Astrocyte (in vitro differentiated cells and primary cell): ENCODE data around the gene CD44. TPM values are rescaled to one million over a fixed set of nuclear protein-coding genes. Genes with fewer than 3 reads are reported as not detected.

ENCODE experiments used
- DNase-seq: peaks from one replicate; pipeline ENCODE4 v3.0.0-alpha.2; 2010; ENCODE audit warnings: low read depth
- FAIRE-seq: peaks from 2 replicates; lab custom pipeline; 2011; peaks lifted over from hg19 to GRCh38; lab: Jason Lieb, UNC
- H2AFZ ChIP-seq: 2 replicates; pipeline ENCODE4 v1.6.0; 2012; ENCODE audit warnings: low read depth, low read length, inconsistent platforms
- H3K27ac ChIP-seq: 2 replicates; pipeline ENCODE4 v1.5.1; 2011; ENCODE audit warnings: low read depth, low read length, inconsistent platforms
- H3K27me3 ChIP-seq: 2 replicates; pipeline ENCODE4 v1.6.0; 2011; ENCODE audit warnings: low read length, inconsistent platforms; ENCODE audit not compliant: insufficient read depth
- H3K36me3 ChIP-seq: 2 replicates; pipeline ENCODE4 v1.5.1; 2011; ENCODE audit warnings: low read length, inconsistent platforms; ENCODE audit not compliant: insufficient read depth
- H3K4me1 ChIP-seq: 2 replicates; pipeline ENCODE4 v1.5.1; 2011; ENCODE audit warnings: low read length, inconsistent platforms; ENCODE audit not compliant: insufficient read depth
- H3K4me2 ChIP-seq: 2 replicates; pipeline ENCODE4 v1.6.0; 2012; ENCODE audit warnings: low read length, inconsistent platforms
- H3K4me3 ChIP-seq: 2 replicates; pipeline ENCODE4 v1.5.1; 2011; ENCODE audit warnings: low read depth, mild to moderate bottlenecking, low read length, inconsistent platforms; ENCODE audit not compliant: insufficient read depth
- H3K79me2 ChIP-seq: 2 replicates; pipeline ENCODE4 v1.6.0; 2012; ENCODE audit warnings: mild to moderate bottlenecking, low read length, inconsistent platforms; ENCODE audit not compliant: insufficient read depth
- H3K9ac ChIP-seq: 2 replicates; pipeline ENCODE4 v1.6.0; 2012; ENCODE audit warnings: mild to moderate bottlenecking, low read length, inconsistent platforms
- H3K9me3 ChIP-seq: 2 replicates; pipeline ENCODE4 v1.5.1; 2012; ENCODE audit warnings: low read depth, mild to moderate bottlenecking, low read length, inconsistent platforms; ENCODE audit not compliant: insufficient read depth
- H4K20me1 ChIP-seq: 2 replicates; pipeline ENCODE4 v1.6.0; 2012; ENCODE audit warnings: low read length, inconsistent platforms; ENCODE audit not compliant: insufficient read depth
- H3K27ac Mint-ChIP-seq: one replicate; pipeline ENCODE4 v1.8.0; 2021; ENCODE audit warnings: mild to moderate bottlenecking, mixed read lengths; ENCODE audit not compliant: unreplicated experiment
- H3K27me3 Mint-ChIP-seq: one replicate; pipeline ENCODE4 v1.8.0; 2021; ENCODE audit warnings: low read depth, mixed read lengths; ENCODE audit not compliant: unreplicated experiment
- H3K36me3 Mint-ChIP-seq: one replicate; pipeline ENCODE4 v1.8.0; 2021; ENCODE audit warnings: low read depth, mixed read lengths; ENCODE audit not compliant: unreplicated experiment
- H3K4me1 Mint-ChIP-seq: one replicate; pipeline ENCODE4 v1.8.0; 2021; ENCODE audit warnings: low read depth, mixed read lengths; ENCODE audit not compliant: unreplicated experiment
- H3K4me3 Mint-ChIP-seq: one replicate; pipeline ENCODE4 v1.8.0; 2021; ENCODE audit warnings: mild to moderate bottlenecking, moderate library complexity, mixed read lengths; ENCODE audit not compliant: unreplicated experiment
- H3K9me3 Mint-ChIP-seq: one replicate; pipeline ENCODE4 v1.8.0; 2021; ENCODE audit warnings: mild to moderate bottlenecking, mixed read lengths; ENCODE audit not compliant: unreplicated experiment
- CTCF ChIP-seq: IDR thresholded peaks from 2 replicates; pipeline ENCODE4 v1.5.1; 2011; ENCODE audit warnings: low read depth, mild to moderate bottlenecking, inconsistent platforms, low read length, moderate library complexity; ENCODE audit not compliant: insufficient read depth
- EZH2 ChIP-seq: IDR thresholded peaks from 2 replicates; pipeline ENCODE4 v1.6.1; 2012; ENCODE audit warnings: mild to moderate bottlenecking, low read length, inconsistent platforms; ENCODE audit not compliant: insufficient read depth
- total RNA-seq: library from RNA; stranded (reverse); gene quantifications from 2 replicates; pipeline ENCODE4 v1.2.1, GENCODE V29; 2021

The CD44 gene
- total RNA-seq, 1 donor from 2014 or later: 154 TPM

GRCh38 chr11:35160902-35161597 lies 22.1 kb downstream of the CD44 start:
- Histone ChIP-seq H3K9ac (no peak overlapping the region), H3K79me2 (peaks cover 100% of the 10 kb centered on the region), H3K4me1 (peaks cover 61% of the 10 kb centered on the region), H4K20me1 (peaks cover 85% of the 10 kb centered on the region), H3K9me3 (no peaks in the 10 kb centered on the region), H2AFZ (no peak overlapping the region), H3K27ac (no peak overlapping the region), H3K36me3 (peaks cover 13% of the 10 kb centered on the region), H3K4me2 (peak overlapping the region; percentile 12), H3K4me3 (no peak overlapping the region), H3K27me3 (no peaks in the 10 kb centered on the region)
- Mint-ChIP-seq H3K4me3 (no peak overlapping the region), H3K4me1 (peaks cover 27% of the 10 kb centered on the region), H3K9me3 (no peaks in the 10 kb centered on the region), H3K27ac (no peak overlapping the region), H3K36me3 (peaks cover 2% of the 10 kb centered on the region), H3K27me3 (peaks cover 3% of the 10 kb centered on the region)
- no peak for FAIRE-seq
- DNase-seq: no peak
- TF ChIP-seq EZH2: no peak
- no peak for TF ChIP-seq CTCF

GRCh38 chr11:35162745-35163144 lies 23.8 kb downstream of the CD44 start:
- DNase-seq (no peak), FAIRE-seq (no peak)
- peaks cover 99% of the 10 kb centered on the region for H3K79me2 ChIP-seq
- Mint-ChIP-seq H3K27ac (no peak overlapping the region), H3K4me3 (no peak overlapping the region), H3K27me3 (peaks cover 3% of the 10 kb centered on the region), H3K9me3 (no peaks in the 10 kb centered on the region), H3K4me1 (peaks cover 41% of the 10 kb centered on the region), H3K36me3 (peaks cover 2% of the 10 kb centered on the region)
- H3K27me3 ChIP-seq: no peaks in the 10 kb centered on the region
- no peak overlapping the region for H3K4me3 ChIP-seq
- peaks cover 71% of the 10 kb centered on the region for H4K20me1 ChIP-seq
- no peak overlapping the region for H3K9ac ChIP-seq
- peak overlapping the region; percentile 16 for H3K4me2 ChIP-seq
- H2AFZ ChIP-seq: no peak overlapping the region
- H3K9me3 ChIP-seq: no peaks in the 10 kb centered on the region
- H3K27ac ChIP-seq: peak overlapping the region; percentile 37
- no peak for TF ChIP-seq CTCF
- no peak for TF ChIP-seq EZH2
- H3K4me1 ChIP-seq: peaks cover 78% of the 10 kb centered on the region
- H3K36me3 ChIP-seq: peaks cover 10% of the 10 kb centered on the region

GRCh38 chr11:35163209-35163608 lies 24.2 kb downstream of the CD44 start:
- Mint-ChIP-seq H3K36me3 (peaks cover 2% of the 10 kb centered on the region), H3K4me1 (peaks cover 39% of the 10 kb centered on the region), H3K27ac (no peak overlapping the region), H3K27me3 (peaks cover 3% of the 10 kb centered on the region), H3K9me3 (no peaks in the 10 kb centered on the region), H3K4me3 (no peak overlapping the region)
- Histone ChIP-seq H3K4me1 (peaks cover 80% of the 10 kb centered on the region), H3K9ac (no peak overlapping the region), H3K27me3 (no peaks in the 10 kb centered on the region), H3K9me3 (no peaks in the 10 kb centered on the region), H3K27ac (peak overlapping the region; percentile 37), H3K36me3 (peaks cover 10% of the 10 kb centered on the region), H4K20me1 (peaks cover 66% of the 10 kb centered on the region), H3K79me2 (peaks cover 99% of the 10 kb centered on the region), H2AFZ (no peak overlapping the region), H3K4me2 (peak overlapping the region; percentile 16), H3K4me3 (no peak overlapping the region)
- TF ChIP-seq CTCF (no peak), EZH2 (no peak)
- FAIRE-seq: no peak
- DNase-seq: no peak
